DOHH2 (cell line): ENCODE results near the gene SVIL.

ENCODE experiments used
- H3F3A ChIP-seq: fragments of 200-600 bp; sonication (generic), shearing (Covaris generic); 2 replicates; pipeline ENCODE4 v1.6.0; 2016; ENCODE audit warnings: antibody characterized with exemption, mild to moderate bottlenecking; ENCODE audit not compliant: control insufficient read depth, insufficient read depth
- H3K27ac ChIP-seq: fragments of 200-600 bp; sonication (generic); 2 replicates; pipeline ENCODE4 v1.5.1; 2014; ENCODE audit warnings: low read depth, mild to moderate bottlenecking, low read length, moderate library complexity
- H3K27me3 ChIP-seq: fragments of 200-600 bp; sonication (generic); 2 replicates; pipeline ENCODE4 v1.6.1; 2014; ENCODE audit warnings: mild to moderate bottlenecking, low read length, mixed read lengths; ENCODE audit not compliant: control insufficient read depth
- H3K36me3 ChIP-seq: fragments of 200-600 bp; sonication (generic); 2 replicates; pipeline ENCODE4 v1.6.1; 2014; ENCODE audit warnings: mild to moderate bottlenecking, low read length, moderate library complexity, mixed read lengths; ENCODE audit not compliant: control insufficient read depth
- H3K4me1 ChIP-seq: fragments of 200-600 bp; sonication (generic); 2 replicates; pipeline ENCODE4 v1.6.1; 2014; ENCODE audit warnings: mild to moderate bottlenecking, low read length, mixed read lengths; ENCODE audit not compliant: control insufficient read depth
- H3K4me2 ChIP-seq: fragments of 200-600 bp; sonication (generic); 2 replicates; pipeline ENCODE4 v1.6.0; 2014; ENCODE audit warnings: mild to moderate bottlenecking, low read length, moderate library complexity
- H3K4me3 ChIP-seq: fragments of 200-600 bp; sonication (generic); 2 replicates; pipeline ENCODE4 v1.5.1; 2014; ENCODE audit warnings: mild to moderate bottlenecking, low read length, mixed read lengths
- H3K79me2 ChIP-seq: fragments of 200-600 bp; sonication (generic); 2 replicates; pipeline ENCODE4 v1.6.1; 2014; ENCODE audit warnings: mild to moderate bottlenecking, low read length, mixed read lengths; ENCODE audit not compliant: control insufficient read depth
- H3K9me2 ChIP-seq: fragments of 200-600 bp; sonication (generic); replicated peaks from 2 replicates; pipeline ENCODE4 v1.6.1; 2014; ENCODE audit warnings: mild to moderate bottlenecking, low read length, mixed read lengths; ENCODE audit not compliant: control insufficient read depth
- H3K9me3 ChIP-seq: fragments of 200-600 bp; sonication (generic); 2 replicates; pipeline ENCODE4 v1.6.1; 2014; ENCODE audit warnings: antibody characterized with exemption, low read length, mixed read lengths; ENCODE audit not compliant: control insufficient read depth, insufficient read depth
- H4K20me1 ChIP-seq: fragments of 200-600 bp; sonication (generic); 2 replicates; pipeline ENCODE4 v1.6.0; 2014; ENCODE audit warnings: low read depth, mild to moderate bottlenecking, antibody characterized with exemption, low read length, moderate library complexity; ENCODE audit not compliant: control insufficient read depth, insufficient read depth
- EZH2phosphoT487 ChIP-seq: fragments of 200-600 bp; sonication (generic); IDR thresholded peaks from 2 replicates; pipeline ENCODE4 v1.6.1; 2017; ENCODE audit warnings: borderline replicate concordance, mild to moderate bottlenecking, antibody characterized with exemption, low read length, moderate library complexity, mixed read lengths
- TF ChIP-seq, protein P1 (sequence below): fragments of 200-600 bp; sonication (generic); IDR thresholded peaks from one replicate; pipeline ENCODE4 v1.5.1; 2014; ENCODE audit warnings: antibody characterized with exemption, mild to moderate bottlenecking, low read depth, low read length; ENCODE audit not compliant: poor library complexity, severe bottlenecking

SVIL gene

GRCh38 chr10:29652192-29652591 is 17.4 kb upstream of the SVIL start:
- H3K9me3 ChIP-seq = 0 out of 2 replicates have a peak, but pooled peaks cover under 1% of the 10 kb centered on the region
- no peaks in the 10 kb centered on the region for H3K27me3 ChIP-seq
- no peak overlapping the region for H3K27ac ChIP-seq
- H4K20me1 ChIP-seq = no peaks in the 10 kb centered on the region
- H3F3A ChIP-seq = no peaks in the 10 kb centered on the region
- H3K4me3 ChIP-seq = no peak overlapping the region
- H3K9me2 ChIP-seq = no peaks in the 10 kb centered on the region
- TF ChIP-seq, protein P1, sequence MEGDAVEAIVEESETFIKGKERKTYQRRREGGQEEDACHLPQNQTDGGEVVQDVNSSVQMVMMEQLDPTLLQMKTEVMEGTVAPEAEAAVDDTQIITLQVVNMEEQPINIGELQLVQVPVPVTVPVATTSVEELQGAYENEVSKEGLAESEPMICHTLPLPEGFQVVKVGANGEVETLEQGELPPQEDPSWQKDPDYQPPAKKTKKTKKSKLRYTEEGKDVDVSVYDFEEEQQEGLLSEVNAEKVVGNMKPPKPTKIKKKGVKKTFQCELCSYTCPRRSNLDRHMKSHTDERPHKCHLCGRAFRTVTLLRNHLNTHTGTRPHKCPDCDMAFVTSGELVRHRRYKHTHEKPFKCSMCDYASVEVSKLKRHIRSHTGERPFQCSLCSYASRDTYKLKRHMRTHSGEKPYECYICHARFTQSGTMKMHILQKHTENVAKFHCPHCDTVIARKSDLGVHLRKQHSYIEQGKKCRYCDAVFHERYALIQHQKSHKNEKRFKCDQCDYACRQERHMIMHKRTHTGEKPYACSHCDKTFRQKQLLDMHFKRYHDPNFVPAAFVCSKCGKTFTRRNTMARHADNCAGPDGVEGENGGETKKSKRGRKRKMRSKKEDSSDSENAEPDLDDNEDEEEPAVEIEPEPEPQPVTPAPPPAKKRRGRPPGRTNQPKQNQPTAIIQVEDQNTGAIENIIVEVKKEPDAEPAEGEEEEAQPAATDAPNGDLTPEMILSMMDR = no peak
- no peak for TF ChIP-seq EZH2phosphoT487
- H3K36me3 ChIP-seq = no peaks in the 10 kb centered on the region
- no peak overlapping the region for H3K4me2 ChIP-seq
- H3K79me2 ChIP-seq = no peaks in the 10 kb centered on the region
- peaks cover 4% of the 10 kb centered on the region; the same call in 1 of the 2 replicates for H3K4me1 ChIP-seq

GRCh38 chr10:29651767-29652166 is 17.0 kb upstream of the SVIL start:
- Histone ChIP-seq H3F3A (no peaks in the 10 kb centered on the region), H4K20me1 (no peaks in the 10 kb centered on the region), H3K79me2 (no peaks in the 10 kb centered on the region), H3K4me3 (no peak overlapping the region), H3K4me2 (no peak overlapping the region), H3K9me3 (no peaks in the 10 kb centered on the region), H3K36me3 (no peaks in the 10 kb centered on the region), H3K27ac (no peak overlapping the region), H3K9me2 (no peaks in the 10 kb centered on the region), H3K4me1 (peaks cover 6% of the 10 kb centered on the region; the same call in 1 of the 2 replicates), H3K27me3 (no peaks in the 10 kb centered on the region)
- no peak for TF ChIP-seq EZH2phosphoT487
- TF ChIP-seq, protein P1 = no peak

GRCh38 chr10:29650552-29650944 is 15.8 kb upstream of the SVIL start:
- Histone ChIP-seq H3K9me3 (no peaks in the 10 kb centered on the region), H3K36me3 (no peaks in the 10 kb centered on the region), H4K20me1 (no peaks in the 10 kb centered on the region), H3K4me3 (no peak overlapping the region), H3K4me1 (peaks cover 6% of the 10 kb centered on the region; the same call in 1 of the 2 replicates), H3K4me2 (no peak overlapping the region), H3F3A (no peaks in the 10 kb centered on the region), H3K79me2 (no peaks in the 10 kb centered on the region), H3K27ac (no peak overlapping the region), H3K27me3 (no peaks in the 10 kb centered on the region), H3K9me2 (no peaks in the 10 kb centered on the region)
- TF ChIP-seq, protein P1 = no peak
- TF ChIP-seq EZH2phosphoT487 = no peak
